HepG2 (cell line): ENCODE data around the gene SNF8. TPM values are rescaled to one million over a fixed set of nuclear protein-coding genes. Genes with fewer than 3 reads are reported as not detected.

Experiments used
- AGO2 ChIP-seq: fragments of 200-400 bp; formaldehyde crosslinking; optimal IDR thresholded peaks from 2 replicates; pipeline ENCODE3; 2017; ENCODE audit warnings: mild to moderate bottlenecking, low read depth, low read length, moderate library complexity
- NCOA2 ChIP-seq: sonication (generic); formaldehyde crosslinking; IDR thresholded peaks from 2 replicates; pipeline ENCODE4 v1.8.0; 2022; ENCODE audit warnings: inconsistent platforms
- ZBTB1 ChIP-seq: sonication (generic); formaldehyde crosslinking; IDR thresholded peaks from 2 replicates; pipeline ENCODE4 v1.4.0; 2020; ENCODE audit warnings: missing genetic modification reagents, borderline replicate concordance
- ZMAT3 ChIP-seq: sonication (generic); formaldehyde crosslinking; conservative IDR thresholded peaks from 2 replicates; pipeline ENCODE4 v1.7.0; 2021; ENCODE audit warnings: missing genetic modification reagents
- ZNF225 ChIP-seq: sonication (generic); formaldehyde crosslinking; IDR thresholded peaks from 2 replicates; pipeline ENCODE4 v1.4.0; 2020; ENCODE audit warnings: mild to moderate bottlenecking, missing genetic modification reagents
- ZNF446 ChIP-seq: sonication (generic); formaldehyde crosslinking; IDR thresholded peaks from 2 replicates; pipeline ENCODE4 v1.5.0; 2020; ENCODE audit warnings: mild to moderate bottlenecking, missing genetic modification reagents
- polyA plus RNA-seq, 8 experiments: library from polyadenylated mRNA; depleted of rRNA in 3 of 8; stranded (reverse) in 7 of 8; unstranded in 1 of 8; fragments of >200 nt; fragmentation: Illumina TruSeq in 4 of 8; extraction: Trizol in 4 of 8; gene quantifications; 2 replicates each; pipeline versions ENCODE4 v1.2.1 to v1.2.3, GENCODE V29; 2011 to 2016; ENCODE audit warnings: low read depth in 4 of 8, missing spikeins in 1 of 8, mixed read lengths in 1 of 8; ENCODE audit not compliant: insufficient read depth in 1 of 8
- total RNA-seq, 5 experiments: library from RNA; depleted of rRNA; stranded (reverse); fragments of >200 nt; fragmentation: Illumina TruSeq; extraction: Trizol; gene quantifications; 2 replicates each; pipeline ENCODE4 v1.2.3, GENCODE V29; 2016; ENCODE audit warnings: low read depth in 1 of 5
- TF ChIP-seq, protein P1 (sequence below): sonication (generic); formaldehyde crosslinking; IDR thresholded peaks from 2 replicates; pipeline ENCODE4 v1.5.1; 2020; ENCODE audit warnings: missing genetic modification reagents, mild to moderate bottlenecking, borderline replicate concordance
- TF ChIP-seq, protein P2 (sequence below), 2 experiments: sonication (generic) in 1 of 2; formaldehyde crosslinking in 1 of 2; IDR thresholded peaks; 2 replicates each; pipeline versions ENCODE4 v1.5.1 to v1.6.1; 2011 to 2020; ENCODE audit warnings: borderline replicate concordance in 1 of 2, low read depth in 1 of 2, low read length in 1 of 2, mild to moderate bottlenecking in 1 of 2, missing genetic modification reagents in 1 of 2, moderate library complexity in 1 of 2
- TF ChIP-seq, protein P3 (sequence below): sonication (generic); formaldehyde crosslinking; conservative IDR thresholded peaks from 2 replicates; pipeline ENCODE4 v1.8.0; 2022; ENCODE audit warnings: low read depth, missing genetic modification reagents
- TF ChIP-seq, protein P4 (sequence below): sonication (generic); formaldehyde crosslinking; IDR thresholded peaks from 2 replicates; pipeline ENCODE4 v1.4.0; 2020; ENCODE audit warnings: mild to moderate bottlenecking, missing genetic modification reagents
- TF ChIP-seq, protein P5 (sequence below): sonication (generic); formaldehyde crosslinking; IDR thresholded peaks from 2 replicates; pipeline ENCODE4 v1.4.0; 2020; ENCODE audit warnings: missing genetic modification reagents, borderline replicate concordance
- TF ChIP-seq, protein P6 (sequence below): sonication (generic); formaldehyde crosslinking; conservative IDR thresholded peaks from 2 replicates; pipeline ENCODE4 v1.5.0; 2020; ENCODE audit warnings: missing genetic modification reagents

The SNF8 gene
- total and polyA plus RNA-seq, 2 of the 13 experiments (the other 11 are each of a cell fraction or from before 2014, with no cell fraction given): 114 to 153 TPM

DNA sequence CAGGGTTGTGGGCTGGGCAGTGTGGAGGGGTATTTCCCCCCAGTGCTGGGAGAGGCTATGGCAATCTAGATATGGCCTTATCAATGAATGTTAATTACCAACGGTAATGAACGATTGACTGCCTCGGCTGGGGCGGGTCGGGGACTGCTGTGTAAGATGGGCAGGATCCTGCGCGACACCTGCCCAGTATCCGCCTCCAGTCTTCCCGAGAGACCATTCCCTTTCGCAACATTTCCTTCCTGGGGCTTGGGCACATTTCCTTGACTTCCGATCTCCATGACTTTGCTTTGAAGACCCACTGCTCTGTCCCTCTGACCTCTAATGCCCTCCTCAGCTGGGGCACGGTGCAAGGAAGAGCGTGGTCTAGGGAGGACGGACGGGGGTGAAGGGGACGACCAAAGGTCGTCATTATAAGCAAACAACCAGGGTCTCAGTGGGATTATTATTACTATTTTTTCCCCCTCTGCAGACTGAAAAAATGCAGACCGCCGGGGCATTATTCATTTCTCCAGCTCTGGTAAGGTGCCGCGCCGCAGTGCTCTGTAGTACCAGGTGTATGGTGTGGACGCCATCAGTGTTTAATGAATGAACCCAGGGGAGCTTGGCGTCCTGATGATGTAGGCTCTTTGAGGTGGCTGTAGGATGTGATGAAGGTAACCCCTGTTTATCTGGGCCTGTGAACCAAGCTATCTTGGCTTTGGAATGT is 51.5 kb downstream of the SNF8 start (continued):
- TF ChIP-seq, protein P1, sequence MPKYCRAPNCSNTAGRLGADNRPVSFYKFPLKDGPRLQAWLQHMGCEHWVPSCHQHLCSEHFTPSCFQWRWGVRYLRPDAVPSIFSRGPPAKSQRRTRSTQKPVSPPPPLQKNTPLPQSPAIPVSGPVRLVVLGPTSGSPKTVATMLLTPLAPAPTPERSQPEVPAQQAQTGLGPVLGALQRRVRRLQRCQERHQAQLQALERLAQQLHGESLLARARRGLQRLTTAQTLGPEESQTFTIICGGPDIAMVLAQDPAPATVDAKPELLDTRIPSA (CRISPR knock-in tag): no peak
- TF ChIP-seq, protein P2, sequence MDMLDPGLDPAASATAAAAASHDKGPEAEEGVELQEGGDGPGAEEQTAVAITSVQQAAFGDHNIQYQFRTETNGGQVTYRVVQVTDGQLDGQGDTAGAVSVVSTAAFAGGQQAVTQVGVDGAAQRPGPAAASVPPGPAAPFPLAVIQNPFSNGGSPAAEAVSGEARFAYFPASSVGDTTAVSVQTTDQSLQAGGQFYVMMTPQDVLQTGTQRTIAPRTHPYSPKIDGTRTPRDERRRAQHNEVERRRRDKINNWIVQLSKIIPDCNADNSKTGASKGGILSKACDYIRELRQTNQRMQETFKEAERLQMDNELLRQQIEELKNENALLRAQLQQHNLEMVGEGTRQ (IDR thresholded peaks at IDR 0.05; ENCODE audit: low read depth, low read length): no peak
- TF ChIP-seq, protein P2 (CRISPR knock-in tag; IDR thresholded peaks at IDR 0.05; ENCODE audit: borderline replicate concordance): no peak
- TF ChIP-seq, protein P3, sequence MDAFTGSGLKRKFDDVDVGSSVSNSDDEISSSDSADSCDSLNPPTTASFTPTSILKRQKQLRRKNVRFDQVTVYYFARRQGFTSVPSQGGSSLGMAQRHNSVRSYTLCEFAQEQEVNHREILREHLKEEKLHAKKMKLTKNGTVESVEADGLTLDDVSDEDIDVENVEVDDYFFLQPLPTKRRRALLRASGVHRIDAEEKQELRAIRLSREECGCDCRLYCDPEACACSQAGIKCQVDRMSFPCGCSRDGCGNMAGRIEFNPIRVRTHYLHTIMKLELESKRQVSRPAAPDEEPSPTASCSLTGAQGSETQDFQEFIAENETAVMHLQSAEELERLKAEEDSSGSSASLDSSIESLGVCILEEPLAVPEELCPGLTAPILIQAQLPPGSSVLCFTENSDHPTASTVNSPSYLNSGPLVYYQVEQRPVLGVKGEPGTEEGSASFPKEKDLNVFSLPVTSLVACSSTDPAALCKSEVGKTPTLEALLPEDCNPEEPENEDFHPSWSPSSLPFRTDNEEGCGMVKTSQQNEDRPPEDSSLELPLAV: no peak
- TF ChIP-seq NCOA2: no peak
- TF ChIP-seq, protein P4, sequence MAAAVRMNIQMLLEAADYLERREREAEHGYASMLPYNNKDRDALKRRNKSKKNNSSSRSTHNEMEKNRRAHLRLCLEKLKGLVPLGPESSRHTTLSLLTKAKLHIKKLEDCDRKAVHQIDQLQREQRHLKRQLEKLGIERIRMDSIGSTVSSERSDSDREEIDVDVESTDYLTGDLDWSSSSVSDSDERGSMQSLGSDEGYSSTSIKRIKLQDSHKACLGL (CRISPR knock-in tag): no peak; the same call in 1 of the 2 replicates
- TF ChIP-seq, protein P5, sequence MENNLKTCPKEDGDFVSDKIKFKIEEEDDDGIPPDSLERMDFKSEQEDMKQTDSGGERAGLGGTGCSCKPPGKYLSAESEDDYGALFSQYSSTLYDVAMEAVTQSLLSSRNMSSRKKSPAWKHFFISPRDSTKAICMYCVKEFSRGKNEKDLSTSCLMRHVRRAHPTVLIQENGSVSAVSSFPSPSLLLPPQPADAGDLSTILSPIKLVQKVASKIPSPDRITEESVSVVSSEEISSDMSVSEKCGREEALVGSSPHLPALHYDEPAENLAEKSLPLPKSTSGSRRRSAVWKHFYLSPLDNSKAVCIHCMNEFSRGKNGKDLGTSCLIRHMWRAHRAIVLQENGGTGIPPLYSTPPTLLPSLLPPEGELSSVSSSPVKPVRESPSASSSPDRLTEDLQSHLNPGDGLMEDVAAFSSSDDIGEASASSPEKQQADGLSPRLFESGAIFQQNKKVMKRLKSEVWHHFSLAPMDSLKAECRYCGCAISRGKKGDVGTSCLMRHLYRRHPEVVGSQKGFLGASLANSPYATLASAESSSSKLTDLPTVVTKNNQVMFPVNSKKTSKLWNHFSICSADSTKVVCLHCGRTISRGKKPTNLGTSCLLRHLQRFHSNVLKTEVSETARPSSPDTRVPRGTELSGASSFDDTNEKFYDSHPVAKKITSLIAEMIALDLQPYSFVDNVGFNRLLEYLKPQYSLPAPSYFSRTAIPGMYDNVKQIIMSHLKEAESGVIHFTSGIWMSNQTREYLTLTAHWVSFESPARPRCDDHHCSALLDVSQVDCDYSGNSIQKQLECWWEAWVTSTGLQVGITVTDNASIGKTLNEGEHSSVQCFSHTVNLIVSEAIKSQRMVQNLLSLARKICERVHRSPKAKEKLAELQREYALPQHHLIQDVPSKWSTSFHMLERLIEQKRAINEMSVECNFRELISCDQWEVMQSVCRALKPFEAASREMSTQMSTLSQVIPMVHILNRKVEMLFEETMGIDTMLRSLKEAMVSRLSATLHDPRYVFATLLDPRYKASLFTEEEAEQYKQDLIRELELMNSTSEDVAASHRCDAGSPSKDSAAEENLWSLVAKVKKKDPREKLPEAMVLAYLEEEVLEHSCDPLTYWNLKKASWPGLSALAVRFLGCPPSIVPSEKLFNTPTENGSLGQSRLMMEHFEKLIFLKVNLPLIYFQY (CRISPR knock-in tag): no peak
- peak; percentile 86 for TF ChIP-seq ZNF225 (CRISPR knock-in tag)
- no peak for TF ChIP-seq AGO2
- TF ChIP-seq, protein P6, sequence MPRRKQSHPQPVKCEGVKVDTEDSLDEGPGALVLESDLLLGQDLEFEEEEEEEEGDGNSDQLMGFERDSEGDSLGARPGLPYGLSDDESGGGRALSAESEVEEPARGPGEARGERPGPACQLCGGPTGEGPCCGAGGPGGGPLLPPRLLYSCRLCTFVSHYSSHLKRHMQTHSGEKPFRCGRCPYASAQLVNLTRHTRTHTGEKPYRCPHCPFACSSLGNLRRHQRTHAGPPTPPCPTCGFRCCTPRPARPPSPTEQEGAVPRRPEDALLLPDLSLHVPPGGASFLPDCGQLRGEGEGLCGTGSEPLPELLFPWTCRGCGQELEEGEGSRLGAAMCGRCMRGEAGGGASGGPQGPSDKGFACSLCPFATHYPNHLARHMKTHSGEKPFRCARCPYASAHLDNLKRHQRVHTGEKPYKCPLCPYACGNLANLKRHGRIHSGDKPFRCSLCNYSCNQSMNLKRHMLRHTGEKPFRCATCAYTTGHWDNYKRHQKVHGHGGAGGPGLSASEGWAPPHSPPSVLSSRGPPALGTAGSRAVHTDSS (CRISPR knock-in tag): no peak
- TF ChIP-seq ZMAT3 (CRISPR knock-in tag): no peak
- peak; percentile 86; the same call in 1 of the 2 replicates for TF ChIP-seq ZNF446 (CRISPR knock-in tag)
- no peak for TF ChIP-seq ZBTB1
